Embryonic facial prominence (tissue), 1 donor: ENCODE measurements around the gene ZNF789.
"Not testable (repeated sequence)": the region's sequence is repeated elsewhere in the genome, so short reads cannot be mapped to it uniquely, and the experiment has no call there.

Source experiments
- DNase-seq: peaks from one replicate; pipeline ENCODE4 v3.0.0-alpha.2; 2016; ENCODE audit errors: extremely low spot score

The ZNF789 gene

DNA sequence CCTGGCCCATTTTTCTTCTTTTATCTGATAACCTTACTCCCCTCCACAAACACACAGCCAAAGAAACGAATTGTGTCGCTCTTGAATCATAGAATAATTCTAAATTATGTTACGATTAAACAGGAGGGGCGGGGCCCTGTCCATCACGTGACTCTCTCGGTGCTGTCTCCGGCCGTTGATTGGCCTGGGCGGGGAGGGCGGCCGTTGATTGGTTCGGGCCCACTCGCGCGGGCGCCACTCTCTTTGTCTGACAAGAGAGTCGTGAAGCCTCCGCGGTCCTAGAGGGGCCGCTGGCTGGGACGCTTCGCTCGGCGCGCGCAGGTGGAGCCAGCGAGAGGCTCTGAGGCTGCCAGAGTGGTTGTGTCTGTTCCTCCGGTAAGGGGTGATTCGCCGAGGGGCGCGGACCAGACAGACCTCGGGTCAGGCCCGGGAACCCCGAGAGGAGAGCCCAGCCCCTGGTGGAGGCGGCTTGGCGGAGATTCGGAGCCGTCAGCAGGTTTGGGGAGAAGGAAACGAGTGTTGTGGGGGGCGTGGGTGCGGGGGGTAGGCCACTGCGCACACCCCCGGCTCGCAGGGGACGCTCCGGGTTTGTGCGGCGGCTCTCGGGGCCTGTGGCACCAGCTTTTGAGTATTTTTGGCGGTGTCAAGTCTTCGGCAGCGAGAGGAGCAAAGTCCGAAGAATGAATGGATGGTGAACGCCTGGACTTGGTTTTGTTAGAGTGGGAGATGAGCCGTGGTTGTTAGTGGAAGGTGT lies at the start of gene ZNF789:
TSS of gene ZNF789 (plus strand) at position 330 of the 754 bp plus-strand sequence. CDS start 3,567 bp downstream, outside the sequence.
- peak; percentile 90 for DNase-seq

DNA sequence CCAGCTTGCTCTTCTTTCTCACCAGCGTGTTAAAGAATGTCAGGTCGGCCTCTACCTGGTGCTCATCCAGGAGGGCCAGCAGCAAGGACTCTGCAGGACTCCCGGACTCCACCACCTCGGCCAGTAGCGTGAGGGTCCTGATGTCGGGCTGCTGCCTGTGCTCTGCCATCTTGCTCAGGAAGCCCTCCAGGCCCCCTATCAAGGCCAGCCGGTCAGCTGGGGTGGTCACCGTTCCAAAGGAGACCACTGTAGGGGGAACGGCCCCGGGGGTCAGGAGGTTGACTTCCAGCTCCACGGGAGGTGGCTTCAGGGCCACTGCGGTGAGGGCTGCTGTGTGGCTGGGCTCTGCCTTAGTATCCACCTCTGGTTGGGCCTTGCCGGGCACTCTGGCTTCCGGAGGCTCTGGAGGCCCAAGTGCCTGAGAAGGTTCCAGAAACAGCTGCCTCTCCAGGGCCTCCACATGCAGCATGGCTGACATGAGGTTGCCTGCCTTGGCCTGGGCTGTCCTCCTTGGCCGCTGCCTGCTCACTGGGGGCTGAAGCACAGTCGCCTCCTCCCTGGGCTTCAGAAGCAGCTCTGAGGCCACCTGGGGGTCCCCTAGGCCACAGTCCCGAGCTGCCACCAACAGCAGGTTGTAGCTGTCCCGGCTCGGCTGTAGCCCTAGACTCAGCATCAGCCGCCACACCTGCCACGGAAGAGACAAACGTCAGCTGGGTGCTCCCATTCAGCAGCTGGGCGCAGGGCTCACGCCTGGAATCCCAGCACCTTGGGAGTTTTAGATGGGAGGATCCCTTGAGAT lies 47.6 kb upstream of the ZNF789 start:
- DNase-seq = no peak

DNA sequence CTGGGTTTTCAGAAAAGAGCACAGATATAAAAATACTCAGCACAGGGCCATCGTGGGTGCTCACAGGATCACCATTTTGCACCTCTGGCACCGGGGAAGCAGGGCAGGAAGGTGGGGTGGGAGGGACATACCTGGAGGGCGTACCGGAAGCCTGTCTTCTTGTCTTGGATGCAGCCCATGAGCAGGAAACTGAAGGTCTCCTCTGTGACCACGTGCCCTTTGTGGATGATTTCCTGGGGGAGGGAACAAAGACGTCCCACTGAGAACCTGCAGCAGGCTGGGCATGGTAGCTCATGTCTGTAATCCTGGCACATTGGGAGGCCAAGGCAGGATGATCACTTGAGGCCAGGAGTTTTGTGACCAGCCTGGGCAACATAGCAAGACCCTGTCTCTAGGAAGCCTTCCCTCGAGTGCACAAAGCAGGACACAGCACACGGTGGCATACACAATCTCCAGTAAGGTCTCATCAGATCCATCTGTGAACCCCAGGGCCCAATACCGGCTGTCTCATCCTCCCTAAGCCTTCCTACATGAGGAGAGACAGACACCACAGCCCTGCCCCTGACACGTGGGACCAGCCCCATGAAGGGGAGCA lies 43.6 kb upstream of the ZNF789 start:
- DNase-seq = no peak

DNA sequence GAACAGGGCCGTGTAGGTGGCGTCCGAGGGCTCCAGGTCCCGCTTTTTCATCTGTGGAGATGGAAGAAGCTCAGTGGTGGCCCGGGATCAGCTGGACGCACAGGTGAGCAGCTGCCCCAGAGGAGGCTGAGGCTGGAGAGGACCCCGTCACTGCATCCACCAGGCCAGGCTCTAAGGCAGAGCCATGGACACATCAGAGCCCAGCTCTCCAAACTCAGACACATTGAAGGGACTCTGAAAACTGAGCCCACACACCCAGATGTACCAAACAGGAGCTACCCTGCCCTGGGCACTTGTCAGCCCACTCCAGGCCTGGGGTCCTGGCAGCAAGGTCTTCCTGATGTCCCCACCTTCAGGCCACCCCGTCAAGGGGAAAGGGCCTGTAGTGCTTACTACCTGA lies 42.9 kb upstream of the ZNF789 start:
- DNase-seq = no peak

DNA sequence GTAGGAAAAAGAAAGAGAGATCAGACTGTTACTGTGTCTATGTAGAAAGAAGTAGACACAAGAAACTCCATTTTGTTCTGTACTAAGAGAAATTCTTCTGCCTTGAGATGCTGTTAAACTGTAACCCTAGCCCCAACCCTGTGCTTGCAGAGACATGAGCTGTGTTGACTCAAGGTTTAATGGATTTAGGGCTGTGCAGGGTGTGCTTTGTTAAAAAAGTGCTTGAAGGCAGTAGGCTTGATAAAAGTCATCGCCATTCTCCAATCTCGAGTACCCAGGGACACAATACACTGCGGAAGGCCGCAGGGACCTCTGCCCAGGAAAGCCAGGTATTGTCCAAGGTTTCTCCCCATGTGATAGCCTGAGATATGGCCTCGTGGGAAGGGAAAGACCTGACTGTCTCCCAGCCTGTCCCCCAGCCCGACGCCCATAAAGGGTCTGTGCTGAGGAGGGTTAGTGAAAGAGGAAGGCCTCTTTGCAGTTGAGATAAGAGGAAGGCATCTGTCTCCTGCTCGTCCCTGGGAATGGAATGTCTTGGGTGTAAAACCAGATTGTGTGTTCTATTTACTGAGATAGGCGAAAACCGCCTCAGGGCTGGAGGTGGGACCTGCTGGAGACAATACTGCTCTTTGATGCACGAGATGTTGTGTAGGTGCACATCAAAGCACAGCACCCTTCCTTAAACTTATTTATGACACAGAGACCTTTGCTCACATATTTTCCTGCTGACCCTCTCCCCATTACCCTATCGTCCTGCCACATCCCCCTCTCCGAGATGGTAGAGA lies 40.7 kb upstream of the ZNF789 start:
- not testable (repeated sequence) for DNase-seq

DNA sequence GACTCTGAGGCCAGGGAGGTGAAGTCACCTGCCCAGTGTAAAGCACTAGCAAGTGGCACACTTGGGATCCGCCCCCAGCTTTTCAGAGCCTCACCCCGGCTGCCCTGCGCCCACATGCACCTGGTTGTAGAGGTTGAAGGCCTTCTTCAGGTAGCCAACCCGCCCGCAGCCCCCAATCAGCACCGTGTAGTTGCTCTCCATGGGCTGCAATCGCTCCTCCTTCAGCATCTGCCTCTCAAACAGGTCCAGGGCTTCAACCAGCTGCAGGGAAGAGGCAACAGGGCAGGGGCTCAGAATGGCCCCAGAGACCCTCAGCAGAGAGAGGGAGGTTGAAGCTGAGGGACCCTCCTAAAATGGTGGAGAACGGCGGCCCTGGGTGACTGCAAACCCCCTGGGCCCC lies 39.5 kb upstream of the ZNF789 start:
- DNase-seq = no peak

DNA sequence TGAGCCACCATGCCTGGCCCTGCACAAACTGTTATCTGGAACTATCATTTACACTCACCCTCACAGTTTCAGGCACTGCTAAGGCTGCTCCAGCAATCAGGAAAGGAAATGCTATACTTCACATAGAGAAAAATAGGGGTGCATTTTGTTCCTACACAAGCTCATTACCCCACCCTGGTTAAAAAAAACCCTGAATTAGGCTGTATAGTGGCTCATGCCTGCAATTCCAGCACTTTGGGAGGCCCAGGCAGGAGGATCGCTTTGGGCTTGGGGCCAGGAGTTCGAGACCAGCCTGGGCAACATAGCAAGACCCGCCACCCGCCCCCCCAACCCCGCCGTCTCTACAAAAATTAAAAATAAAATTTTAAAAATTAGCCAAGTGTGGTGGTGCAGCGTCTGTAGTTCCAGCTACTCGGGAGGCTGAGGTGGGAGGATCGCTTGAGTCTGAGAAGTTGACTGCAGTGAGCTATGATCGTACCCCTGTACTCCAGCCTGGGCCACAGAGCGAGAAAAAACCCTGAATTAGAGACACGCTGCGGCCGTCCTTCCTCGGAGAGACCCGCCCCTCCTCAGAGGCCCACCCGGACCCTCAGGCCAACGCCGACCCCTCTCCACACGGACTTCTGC lies 34.6 kb upstream of the ZNF789 start:
- no peak for DNase-seq

DNA sequence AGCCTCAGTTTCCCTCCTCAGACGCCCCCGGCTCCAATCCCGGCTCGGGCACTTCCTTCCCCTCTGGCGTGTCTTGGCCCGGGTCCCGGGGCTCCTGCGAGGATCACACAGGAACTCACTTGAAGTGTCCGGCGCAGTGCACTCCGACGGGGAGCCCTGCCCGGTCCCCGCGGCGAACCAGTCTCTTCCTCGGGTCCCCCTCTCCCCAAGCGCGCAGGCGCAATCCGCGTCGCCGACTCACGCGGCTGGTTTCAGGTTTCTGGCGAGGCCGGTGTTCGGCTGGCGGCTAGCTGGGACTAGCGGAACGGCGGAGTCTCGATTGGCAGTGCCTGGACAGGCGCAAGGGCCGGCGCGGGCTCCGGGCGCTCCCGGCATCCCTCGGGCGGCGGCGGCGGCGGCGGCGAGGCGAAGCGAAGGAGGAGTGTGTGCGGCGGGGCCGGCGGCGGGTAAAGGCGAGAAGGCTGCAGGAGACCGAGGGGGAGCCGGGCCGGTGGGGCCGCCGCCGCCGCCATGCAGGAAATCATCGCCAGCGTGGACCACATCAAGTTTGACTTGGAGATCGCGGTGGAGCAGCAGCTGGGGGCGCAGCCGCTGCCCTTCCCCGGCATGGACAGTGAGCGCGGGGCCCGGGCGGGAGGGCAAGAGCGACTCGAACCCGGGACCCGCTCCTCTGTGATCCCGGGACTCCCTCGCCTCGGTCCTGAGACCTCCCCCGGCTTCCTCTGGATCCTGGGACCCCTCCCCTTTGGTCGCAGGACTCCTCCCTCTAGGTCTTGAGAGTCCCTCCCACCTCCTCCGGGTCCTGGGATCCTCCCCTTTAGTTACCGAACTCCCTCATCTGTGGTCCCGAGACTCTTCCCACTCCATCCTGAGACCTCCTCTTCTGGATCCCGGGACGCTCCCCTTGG lies 33.9 kb upstream of the ZNF789 start, which contains the start of the genes CPSF4 and PTCD1:
TSS of gene CPSF4 (plus strand) at position 371 of the 908 bp plus-strand sequence. CDS start at position 511, 140 bp downstream.
TSS of gene PTCD1 (minus strand) at position 226 of the 908 bp plus-strand sequence. CDS start 3,556 bp downstream, outside the sequence.
- peak; percentile 90 for DNase-seq

DNA sequence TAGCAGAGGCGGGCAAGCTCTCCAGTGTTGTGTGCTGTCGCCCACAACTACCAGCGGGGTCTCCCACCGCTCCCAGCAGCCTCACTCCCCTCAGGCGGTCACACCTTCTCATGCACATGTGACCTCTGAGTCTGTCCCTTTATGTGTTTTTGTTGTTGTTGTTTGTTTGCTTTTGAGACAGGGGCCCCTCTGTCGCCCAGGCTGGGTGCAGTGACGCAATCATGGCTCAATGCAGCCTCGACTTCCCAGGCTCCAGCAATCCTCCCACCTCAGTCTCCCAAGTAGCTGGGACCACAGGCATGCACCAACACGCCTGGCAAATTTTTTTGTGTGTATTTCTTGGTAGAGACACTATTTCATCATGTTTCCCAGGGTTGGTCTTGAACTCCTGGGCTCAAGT lies 32.5 kb upstream of the ZNF789 start:
- DNase-seq = no peak

DNA sequence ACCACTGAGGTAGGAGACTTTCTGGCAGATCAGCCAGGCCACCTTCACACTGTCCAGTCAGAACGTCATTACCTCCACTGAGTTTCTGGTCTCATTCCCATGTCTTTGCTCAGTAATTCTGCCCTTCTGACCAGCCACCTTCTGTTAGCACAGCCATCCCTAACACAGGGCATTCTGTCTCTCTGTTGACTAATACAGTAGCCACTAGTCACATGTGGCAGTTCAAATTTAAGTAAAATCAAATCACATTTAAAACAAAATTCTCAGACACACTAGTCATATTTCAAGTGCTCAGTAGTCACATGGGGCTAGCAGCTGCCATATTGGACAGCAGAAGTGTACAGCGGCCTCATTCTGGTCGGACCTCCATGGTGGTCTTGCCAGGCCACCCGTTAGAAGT lies 26.6 kb upstream of the ZNF789 start:
- no peak for DNase-seq

DNA sequence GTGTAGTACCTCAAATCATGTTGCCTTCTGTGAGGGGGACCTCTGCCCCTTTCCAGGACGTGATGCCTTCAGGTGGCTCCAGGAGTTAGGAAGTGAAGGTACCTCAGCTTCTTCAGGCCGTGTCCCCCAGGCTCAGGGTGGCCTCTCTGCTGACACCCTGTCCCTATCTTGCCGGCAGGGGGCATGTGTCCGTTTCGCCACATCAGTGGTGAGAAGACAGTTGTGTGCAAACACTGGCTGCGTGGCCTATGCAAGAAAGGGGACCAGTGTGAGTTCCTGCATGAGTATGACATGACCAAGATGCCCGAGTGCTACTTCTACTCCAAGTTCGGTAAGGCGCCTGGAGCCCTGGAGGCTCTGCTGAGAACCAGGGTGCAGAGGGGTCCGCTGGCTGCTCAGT lies 24.7 kb upstream of the ZNF789 start:
- no peak for DNase-seq

DNA sequence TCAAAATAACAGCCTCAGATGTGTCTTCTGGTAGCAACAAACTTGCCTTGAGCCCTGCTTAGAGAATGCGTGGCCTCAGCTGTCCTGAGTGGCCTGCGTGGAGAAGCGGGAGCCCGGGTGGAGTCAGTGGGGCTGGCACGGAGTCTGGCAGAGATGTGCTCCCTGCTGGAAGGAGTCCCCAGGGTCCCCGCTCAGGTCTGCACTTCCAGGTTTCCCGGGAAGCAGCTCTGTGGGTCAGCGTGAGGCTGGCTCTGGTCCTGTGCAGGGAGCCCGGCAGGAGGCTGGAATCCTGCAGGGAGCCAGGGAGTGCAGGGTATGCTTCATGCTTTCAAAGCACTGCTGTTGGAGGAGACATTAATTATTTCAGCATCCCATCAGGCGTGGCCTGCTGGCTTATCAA lies 23.8 kb upstream of the ZNF789 start:
- no peak for DNase-seq

DNA sequence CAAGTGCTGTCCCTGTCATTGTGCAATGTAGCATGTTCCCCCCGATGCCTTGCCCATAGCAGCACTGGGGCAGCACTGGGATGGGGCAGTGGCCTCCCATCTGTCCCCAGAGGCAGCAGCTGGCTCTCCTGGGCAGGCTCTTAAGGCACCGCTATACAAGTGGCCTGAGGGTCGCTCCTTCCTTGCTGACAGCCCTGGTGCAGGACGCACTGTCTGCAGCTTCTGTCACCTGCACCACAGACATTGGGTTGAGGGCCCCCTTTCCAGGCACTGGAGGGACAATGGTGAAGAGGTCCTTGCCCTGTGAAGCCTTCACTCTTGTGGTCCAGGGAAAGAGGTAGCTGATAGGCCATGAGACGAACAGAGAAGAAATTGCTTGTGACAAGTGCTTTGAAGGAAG lies 23.4 kb upstream of the ZNF789 start:
- peak; percentile 70 for DNase-seq

DNA sequence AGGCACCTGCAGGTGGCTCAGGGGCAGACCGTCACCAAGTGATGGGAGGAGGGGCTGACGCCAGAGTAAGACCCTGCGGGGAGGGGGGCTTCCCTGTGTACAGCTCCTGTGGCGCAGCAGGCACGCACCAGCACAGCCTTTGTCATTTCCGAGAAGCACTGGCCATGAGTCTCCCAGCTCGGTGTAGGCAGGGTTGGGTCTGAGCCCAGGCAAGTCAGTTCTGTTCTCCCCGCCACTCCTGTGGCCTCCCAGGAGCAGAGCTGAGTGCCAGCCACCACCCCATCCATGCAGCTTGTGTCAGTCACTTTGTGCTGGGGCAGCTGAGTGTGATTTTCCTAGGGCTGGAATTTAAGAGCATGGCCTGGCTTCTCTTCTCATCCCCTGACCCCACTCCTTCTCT lies 20.8 kb upstream of the ZNF789 start:
- no peak for DNase-seq

DNA sequence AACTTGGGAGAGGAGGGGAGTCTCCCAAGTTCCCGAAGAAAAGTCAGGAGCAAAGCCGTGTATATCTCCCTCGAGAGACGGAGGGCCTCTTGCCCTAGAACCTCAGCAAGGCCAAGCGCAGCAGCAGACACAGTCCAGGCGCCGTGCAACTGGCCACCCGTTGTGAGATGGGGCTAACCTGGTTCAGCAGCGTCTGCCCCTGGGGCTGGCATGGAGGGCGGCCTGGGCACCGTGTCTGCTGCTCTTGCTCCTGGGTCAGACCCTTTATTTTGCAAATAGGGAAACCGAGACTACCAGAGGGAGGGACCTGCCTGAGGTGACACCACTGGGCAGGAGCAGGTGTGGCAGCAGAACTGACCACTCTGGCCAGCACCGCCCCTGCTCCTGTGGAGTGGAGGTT lies 20.1 kb upstream of the ZNF789 start:
- DNase-seq = no peak

DNA sequence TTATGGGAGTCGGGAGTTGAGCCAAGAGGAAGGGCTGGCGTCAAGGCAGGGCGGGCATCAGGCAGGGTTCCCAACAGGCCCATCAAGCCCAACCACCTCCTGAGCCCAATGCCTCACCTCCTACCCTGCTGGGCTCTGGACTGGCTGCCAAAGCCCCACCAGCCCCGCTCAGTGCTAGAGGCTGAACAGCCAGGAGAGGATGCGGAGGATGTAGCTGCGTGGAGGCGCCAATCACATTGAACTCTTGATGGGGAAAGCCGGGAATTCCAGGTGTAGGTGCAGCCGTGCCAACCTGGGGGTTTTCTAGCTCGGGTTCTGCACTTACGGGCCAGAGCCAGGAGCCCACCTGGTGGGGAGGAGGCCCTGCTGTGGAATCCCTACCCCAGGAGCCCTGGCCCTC lies 19.6 kb upstream of the ZNF789 start:
- DNase-seq = no peak

DNA sequence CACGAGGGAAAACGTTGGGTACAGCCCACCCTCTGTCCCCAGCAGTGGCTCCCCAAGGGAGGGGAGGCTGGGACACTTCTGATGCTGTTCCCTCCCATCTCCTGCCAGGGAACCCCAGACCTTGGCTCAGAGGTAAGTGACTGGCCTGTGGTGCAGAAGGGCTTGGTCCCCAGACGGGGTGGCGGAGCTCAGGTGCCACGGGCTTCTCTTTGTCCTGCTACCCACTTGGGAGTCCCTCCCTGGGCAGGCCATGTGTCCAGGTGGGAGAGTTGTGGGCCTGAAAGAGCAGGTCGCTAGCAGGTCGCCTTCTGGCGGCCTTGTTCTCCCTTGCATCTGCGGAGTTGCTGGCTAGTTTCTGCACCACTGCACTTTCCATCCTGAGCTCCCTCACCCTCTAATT lies 16.8 kb upstream of the ZNF789 start:
- no peak for DNase-seq

DNA sequence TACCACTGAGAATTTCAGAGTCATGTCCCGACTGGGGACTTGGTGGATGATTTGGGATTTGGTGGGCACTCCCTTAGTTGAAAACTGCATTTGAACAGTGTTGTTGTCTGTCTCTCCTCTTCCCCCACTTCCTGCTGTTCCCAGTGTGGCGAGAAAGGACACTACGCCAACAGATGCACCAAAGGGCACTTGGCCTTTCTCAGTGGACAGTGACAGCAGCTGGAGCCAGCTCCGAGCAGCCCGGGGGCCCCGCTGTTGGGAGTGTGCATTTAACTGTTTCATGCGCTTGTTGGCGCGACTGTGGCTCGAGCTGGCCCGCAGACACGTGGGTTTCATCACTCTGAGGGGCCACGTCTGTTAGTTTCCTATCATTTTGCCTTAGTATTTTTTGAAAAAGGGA lies 16.4 kb upstream of the ZNF789 start:
- no peak for DNase-seq

DNA sequence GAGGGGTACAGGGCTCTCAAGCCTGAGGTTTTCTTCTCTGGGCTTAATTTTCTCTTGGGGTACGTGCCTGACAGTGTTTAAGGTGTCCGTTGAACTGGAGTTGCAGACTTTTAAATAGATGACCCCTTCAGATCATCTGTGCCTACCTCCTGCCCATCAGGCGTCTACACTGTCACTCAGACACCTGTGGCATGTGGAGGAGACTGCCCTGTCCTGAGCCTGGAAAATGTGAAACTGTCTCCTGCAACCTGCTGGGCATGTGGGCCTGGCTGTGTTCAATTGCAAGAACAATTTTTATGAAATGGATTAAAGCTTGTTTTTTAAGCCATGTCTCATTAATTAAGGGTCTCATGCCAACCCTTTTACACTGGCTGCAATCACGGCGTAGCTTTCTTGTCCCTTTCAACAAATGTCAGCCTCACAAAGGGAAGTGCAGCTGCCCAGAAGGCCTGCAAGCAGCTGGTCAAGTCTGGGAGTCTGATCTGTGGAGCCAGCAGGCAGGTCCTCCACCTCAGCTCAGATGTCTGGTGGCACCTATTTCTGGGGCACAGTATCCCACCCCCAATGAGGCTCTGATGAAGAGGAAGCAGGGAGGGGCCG lies 15.5 kb upstream of the ZNF789 start:
- no peak for DNase-seq
